EL (cell line): ENCODE measurements around the gene NEMF.
"Not testable (repeated sequence)": the region's sequence is repeated elsewhere in the genome, so short reads cannot be mapped to it uniquely, and the experiment has no call there.

ENCODE experiments used
- DNase-seq: peaks from one replicate; pipeline ENCODE4 v3.0.0-alpha.2; 2016

The NEMF gene

DNA sequence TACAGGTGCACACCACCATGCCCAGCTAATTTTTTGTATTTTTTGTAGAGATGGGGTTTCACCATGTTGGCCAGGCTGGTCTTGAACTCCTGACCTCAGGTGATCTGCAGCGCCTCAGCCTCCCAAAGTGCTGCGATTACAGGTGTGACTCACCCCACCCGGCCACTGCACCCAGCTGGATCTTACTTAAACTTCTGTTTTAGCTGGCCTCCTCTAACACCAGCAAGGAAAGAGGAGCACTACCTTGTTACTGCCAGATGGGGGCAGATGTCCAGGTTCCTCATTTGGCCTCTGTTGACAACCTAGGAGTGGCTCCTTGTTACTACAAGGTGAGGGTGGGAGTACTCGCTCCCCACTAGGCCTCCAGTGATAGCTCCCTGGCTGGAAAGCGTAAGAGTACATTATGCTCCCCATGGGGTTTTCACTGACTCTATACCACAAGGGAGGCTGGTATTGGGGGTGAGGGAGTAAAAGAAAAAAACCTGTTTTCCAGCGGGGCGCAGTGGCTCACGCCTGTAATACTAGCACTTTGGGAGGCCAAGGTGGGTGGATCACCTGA, 27.1 kb upstream of the NEMF start:
- peak; percentile 71 for DNase-seq

DNA sequence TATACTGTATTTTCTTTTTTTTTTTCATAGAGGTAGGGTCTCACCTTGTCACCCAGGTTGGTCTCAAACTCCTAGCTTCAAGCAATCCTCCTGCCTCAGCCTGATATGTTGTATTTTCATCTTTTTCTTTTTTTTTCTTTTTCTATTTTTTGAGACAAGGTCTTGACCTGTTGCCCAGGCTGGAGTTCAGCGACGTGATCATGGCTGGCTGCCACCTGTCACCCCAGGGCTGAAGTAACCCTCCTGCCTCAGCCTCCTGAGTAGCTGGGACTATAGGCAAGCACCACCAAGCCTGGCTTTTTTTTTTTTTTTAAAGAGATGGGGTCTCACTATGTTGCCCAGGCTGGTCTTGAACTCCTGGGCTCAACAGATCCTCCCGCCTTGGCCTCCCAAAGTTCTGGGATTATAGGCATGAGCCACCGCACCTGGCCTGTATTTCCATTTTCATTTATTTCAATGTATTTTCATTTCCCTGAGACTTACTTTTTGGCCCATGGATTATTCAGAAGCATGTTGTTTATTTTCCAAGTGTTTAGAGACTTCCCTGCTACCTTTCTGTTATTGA, 24.1 kb upstream of the NEMF start:
- no peak for DNase-seq

DNA sequence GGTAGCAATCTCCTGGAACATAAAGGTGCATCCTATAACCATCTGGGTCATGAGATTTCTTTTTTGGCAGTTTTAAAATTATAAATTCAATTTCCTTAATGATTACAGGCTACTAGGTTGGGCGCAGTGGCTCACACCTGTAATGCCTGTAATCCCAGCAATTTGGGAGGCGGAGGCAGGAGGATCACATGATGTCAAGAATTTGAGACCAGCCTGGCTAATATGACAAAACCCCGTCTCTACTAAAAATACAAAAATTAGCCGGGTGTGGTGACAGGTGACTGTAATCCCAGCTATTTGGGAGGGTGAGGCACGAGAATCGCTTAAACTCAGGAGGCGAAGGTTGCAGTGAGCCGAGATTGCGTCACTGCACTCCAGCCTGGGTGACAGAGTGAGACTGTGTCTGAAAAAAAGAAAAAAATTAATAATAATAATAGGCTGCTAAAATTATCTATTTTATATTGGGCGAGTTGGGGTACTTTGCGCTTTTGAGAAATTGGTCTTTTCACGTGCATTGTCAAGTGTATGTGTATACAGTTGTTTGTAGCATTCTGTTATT, 23.1 kb upstream of the NEMF start:
- no peak for DNase-seq

DNA sequence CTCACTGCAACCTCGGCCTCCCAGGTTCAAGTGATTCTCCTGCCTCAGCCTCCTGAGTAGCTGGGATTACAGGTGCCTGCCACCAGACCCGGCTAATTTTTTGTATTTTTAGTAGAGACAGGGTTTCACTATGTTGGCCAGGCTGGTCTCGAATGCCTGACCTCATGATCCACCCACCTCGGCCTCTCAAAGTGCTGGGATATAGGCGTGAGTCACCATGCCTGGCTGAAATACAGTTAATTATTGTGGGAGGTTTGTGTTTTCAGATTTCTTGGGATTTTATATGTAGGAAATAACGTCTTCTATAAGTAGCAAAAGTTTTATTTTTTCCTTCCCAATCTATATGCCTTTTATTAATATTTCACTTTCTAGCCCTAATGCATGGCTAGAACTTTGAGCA, 21.0 kb upstream of the NEMF start:
- not testable (repeated sequence) for DNase-seq

DNA sequence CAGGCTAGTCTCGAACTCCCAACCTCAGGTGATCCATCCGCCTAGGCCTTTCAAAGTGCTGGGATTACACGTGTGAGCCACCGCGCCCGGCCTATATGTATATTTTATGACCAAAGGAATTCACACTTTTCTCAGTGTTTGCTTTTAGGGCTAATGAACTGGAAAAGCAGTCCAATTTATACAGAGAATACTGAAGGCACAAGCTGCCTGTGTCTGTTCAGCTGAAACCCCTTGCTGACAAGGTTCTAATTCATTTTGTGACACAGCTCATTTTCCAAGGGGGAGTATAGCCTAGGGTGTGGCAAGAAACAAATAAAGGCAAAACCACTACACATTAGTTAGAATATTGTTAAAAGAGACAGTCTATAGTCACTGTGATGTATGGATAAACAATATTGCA, 18.3 kb upstream of the NEMF start:
- no peak for DNase-seq

DNA sequence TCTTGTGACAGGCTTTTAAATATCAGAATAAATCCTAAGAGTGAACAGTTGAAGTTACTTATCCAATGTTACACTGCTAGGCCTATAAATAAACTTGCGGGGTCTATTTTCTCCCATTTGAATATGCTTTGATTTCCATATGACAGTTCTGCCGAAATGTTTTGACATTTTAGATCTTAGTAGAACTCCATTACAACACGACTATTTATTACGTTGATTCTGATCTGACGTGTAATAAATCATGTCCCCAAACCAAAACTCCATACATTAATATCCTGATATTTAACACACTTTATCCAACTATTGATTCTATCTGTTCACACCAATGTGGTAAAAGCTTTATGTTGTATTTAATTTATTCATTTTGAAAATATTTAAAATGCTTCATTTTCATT, 16.1 kb upstream of the NEMF start:
- DNase-seq, result no peak

DNA sequence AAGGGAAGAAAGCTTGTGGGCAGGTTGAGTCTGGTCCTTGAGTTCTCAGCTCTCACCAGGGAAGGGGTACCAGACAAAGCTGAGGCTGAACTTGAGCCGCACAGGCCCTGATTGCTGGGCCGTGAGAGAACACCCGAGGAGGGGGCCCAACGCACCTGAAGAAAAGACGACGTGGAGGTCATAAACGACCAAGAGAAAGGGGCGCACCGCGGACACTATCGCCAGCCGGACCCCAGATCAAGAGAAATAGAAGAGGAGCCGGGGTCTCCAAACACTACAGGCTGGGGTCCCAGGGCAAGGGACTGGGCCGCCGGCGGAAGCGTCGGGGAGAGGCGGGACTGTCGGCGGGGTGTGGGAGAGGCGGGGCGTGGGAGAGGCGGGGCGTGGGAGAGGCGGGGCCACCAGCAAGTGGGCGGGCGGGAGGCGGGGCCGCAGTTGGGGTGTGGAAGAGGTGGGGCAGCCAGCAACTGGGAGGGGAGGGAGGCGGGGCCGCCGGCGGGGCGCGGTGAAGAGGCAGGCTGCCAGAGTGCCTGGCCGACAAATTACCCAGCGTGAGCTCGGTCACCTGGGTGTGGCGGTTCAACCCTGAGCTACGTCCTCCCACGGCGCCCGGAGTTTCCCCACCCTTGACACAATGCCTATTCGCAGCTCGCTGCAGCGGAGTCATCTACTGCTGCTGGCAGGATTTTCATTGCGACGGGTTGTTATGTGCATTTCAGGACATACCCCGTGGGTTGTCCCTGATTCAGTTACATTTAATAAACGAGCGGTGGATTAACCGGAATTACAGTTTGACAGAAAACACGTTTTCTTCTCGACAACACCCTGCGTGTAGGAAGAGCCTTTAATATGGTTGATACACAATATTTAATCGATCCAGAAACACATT, 15.5 kb upstream of the NEMF start:
- peak; percentile 96 for DNase-seq

DNA sequence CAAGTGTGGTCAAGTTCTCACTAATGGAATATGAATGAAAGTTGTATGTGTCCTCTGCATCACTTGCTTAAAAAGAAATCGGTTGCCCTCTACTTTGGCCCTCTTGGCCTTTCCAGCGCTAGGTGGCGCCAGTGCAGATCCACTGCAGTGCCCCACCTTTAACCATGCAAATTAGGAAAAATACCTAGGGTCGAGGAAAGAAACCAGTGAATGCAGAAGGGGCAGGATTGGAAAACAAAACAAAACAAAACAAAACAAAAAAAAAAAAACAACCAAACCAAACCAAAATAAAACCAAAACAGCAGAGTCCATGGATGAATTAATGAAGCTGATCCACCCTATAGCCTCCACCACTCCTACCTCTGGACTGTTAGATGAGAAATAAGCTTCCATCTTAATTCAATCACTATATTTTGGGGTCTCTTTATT, 12.9 kb upstream of the NEMF start:
- DNase-seq, result peak; percentile 68

DNA sequence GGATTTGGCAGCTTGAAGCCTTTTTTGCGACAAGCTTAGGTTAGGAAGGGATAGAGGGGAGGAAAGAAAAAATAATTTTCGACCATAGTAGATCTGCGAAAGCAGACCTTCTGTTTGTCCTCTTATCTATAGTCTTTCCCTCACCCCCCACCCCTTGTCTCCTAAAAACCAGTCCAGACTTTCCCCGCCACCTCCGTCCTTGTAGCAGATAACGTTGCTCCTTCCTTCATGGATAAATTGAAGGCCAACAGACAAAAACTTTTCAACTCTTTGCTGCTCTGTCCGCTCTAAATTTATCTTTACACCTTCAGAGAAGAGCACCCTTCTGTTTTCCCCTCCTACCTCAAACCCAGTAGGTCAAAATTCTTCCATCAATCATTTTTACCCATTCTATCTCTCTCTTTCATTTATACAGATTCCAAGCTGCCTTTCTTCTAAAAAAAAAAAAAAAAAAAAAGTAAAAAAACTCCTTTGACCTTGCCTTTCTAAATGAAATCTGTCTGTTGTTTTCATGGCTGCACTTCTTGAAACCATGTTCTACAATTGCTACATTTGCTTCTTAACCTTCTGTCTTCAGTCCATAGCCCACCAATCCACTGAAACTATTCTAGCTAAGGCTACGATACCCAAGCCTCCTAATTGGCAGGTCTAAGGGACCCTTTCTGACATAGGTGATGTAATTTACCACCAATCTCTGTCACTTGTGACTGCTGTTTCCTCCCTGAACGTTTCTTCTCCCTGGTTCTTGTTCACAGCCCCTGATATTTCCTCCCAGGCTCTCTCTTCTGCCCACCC, 11.1 kb upstream of the NEMF start:
- DNase-seq, result no peak

DNA sequence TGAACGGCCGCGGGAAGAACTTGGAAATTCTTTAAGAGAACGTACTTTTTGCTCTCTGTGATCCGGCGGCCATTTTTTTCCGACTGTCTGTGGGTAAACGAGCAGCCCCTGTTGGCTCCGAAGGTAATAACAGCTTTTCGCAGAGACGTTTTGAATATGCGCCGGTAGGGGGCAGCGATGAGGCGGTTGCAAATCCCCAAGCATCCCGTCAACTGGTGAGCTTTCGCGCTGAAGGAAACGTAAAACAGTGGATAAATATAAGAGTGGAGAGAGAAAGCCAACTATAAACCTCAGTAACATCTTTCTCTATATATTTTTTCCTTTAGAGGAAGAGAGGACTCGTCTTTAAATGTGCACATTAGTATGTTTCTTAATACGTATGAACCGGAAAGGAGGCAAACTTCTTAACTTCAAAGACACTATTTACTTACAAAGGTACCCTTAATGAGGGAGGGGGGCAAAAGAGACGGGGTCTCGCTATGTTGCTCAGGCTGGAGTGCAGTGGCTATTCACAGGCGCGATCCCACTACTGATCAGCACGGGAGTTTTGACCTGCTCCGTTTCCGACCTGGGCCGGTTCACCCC, 9.6 kb upstream of the NEMF start:
- peak; percentile 89 for DNase-seq

DNA sequence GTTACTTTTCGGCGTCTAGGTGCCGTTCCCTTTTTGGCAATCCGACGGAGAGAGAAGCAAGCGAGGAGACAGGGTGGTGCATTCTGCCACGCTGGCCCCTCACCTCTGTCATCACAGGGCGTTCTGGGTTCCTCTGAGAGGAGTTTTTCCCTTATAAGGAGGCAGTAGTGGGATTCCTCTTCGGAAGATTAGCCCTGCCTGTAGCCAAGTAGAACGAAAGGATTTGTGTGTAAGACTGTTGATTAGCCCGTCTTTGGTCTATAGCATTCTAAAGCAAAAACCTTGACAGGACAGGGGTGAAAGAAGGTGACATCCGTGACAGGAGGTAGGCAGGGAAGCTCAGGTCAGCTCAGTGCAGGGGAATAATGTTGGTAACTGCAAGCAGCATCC, 9.1 kb upstream of the NEMF start:
- peak; percentile 88 for DNase-seq

DNA sequence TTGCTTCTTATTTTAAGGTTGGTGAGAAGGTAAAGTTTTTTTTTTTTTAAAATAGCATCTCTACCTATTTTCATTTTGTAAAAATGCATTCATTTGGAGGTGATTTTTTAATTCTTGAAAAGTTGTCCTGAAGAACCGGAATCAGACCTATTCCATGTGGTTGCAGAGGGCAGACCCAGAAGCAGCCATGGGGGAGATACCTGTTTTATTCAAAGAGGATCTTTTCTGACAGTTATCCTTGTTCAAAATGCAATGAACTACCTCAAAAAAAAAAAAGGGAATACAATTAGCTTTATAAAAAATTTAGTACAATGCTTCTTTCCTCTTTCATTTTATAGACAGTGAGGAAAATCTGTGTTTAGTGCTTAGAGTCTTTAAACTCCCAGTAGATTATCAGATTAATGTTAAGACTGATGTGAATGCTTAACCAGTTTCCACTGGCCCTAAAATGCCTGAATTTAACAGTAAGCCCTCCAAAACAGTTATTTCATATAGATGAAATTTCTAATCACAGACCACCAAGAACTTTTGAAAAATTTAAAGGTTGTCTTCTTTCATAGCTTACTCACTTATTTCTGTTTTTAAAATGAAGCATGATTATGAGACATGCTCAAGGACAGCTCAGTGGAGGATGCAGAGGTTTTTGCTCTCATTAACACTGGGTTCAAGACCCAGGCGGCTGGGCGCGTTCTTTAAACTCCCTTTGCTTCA, 8.6 kb upstream of the NEMF start:
- no peak for DNase-seq

DNA sequence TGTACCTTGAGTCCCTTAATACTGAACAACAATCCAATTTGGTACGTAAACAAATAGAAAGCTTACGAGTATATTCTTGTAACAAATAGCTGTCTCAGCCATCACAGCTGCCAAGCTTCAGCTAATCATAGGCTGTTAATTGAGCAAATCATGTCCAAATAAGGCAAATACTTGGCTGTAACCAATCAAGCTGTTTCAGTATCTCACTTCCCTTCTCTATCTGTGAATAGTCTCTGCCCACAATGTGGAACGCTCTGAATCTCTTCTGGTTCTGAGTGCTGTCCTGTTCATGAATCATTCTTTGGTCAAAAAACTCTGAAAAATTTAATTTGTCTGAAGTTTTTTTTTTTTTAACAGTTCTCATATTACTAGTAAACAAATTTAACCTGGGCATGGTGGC, 5.8 kb upstream of the NEMF start:
- no peak for DNase-seq

DNA sequence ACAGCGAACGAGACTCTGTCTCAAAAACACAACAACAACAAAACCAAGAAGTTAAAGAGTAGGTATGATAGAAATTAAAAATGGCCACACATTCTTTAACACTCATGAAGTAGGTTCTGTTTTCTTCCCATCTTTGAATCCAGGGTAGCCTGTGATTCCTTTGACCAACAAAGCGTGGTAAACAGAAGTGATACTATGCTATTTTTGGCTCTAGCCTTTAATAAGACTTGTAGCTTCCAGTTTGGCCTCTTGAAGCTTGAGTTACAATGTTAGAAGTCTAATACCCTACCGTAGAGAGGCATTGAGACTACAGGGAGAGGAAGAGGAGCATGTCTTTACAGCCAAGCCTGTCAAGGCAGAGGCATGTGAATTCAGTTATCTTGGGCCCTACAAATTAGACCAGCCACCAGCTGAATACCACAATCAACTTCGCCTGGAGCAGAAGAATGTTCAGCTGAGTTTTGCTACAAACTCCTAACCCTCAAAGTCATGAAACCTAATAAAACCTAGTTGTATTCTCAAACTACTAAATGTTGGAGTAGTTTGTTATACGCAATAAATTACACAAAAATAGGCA, 4.9 kb upstream of the NEMF start:
- DNase-seq, result peak; percentile 24

DNA sequence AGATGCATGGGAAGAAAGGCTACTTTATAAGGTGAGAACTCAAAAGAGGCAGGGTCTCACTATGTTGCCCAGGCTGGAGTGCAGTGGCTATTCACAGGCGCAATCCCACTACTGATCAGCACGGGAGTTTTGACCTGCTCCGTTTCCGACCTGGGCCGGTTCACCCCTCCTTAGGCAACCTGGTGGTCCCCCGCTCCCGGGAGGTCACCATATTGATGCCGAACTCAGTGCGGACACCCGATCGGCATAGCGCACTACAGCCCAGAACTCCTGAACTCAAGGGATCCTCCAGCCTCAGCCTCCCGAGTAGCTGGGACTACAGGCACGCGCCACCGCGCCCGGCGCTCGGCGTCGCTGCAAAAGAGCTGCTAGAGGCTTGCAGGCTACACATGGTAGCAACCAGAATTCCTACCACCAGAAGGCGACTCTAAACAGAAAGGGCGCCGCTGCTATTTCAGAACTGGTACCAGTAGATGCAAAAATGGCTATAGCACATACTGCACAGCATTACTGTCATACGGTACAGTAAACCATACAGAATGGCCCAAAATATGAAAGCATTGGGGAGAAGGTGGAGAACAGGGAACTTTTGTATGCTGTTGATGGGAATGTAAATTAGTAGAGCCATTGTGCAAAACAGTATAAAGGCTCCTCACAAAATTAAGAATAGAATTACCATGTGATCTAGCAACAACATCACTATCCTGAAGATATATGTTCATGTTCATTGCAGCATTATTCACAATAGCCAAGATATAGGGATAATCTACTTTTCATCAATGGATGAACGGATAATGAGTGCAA, 1.2 kb upstream of the NEMF start:
- peak; percentile 79 for DNase-seq

DNA sequence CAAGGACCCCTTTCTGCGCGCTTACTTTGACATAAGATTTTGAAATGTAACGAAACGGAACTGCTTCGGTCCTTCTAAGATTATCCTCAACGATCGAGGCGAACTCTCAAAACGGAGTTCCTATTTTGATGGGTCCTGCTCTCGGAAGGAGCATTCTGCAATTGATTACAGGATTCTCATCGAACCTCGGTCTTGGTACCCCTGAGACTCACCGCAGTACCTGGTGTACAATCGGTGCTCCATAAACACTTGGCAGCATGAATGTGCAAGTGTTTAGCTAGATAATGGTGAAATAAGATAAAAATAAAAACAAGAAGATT, 530 bp upstream of the NEMF start:
- no peak for DNase-seq

DNA sequence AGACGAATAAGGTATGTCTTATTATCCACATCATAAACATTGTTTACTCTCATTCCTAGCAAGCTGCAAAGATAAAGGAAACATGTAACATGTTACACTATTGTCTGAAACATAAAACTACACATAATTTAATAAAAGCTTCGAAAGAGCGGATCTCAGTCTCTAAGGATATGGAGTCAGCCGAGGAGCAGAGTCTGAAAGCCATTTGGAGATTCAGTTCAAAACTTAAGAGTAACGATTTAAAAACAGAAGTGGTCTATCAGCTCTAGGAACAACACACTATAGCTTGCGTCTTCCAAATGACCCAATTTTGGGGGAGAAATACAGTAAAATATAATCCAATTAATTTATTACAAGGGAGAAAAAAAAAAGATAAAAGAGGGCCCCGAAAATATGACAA, 775 bp downstream of the NEMF start:
- DNase-seq, result no peak

DNA sequence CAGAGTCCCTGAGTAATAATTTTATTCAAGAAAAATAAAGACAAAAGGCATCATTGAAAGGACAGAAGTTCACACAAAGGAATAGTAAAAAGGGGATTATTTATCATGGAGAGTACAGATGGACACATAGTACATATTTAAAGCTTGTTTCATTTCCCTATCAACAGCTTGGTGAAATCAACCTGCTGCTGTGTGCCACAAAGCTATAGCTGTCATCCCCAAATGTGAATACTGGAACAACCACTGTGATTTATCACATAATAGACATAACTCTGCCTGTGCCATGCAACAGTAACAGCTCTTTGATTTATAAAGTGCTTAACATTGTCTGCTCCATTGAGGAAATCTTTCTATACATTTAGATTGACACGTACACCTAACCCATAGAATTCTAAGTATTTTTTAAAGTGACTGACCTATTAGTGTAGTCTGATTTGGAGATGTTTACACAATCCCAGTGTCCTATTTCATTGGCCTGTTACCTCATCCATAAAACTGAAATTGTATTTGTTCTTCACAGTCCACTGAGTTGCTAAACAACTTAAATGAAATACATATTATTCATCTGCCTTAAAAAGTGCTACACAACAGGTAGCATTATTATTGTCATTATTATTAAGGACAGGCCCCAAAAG, 3.3 kb downstream of the NEMF start:
- DNase-seq, result no peak

DNA sequence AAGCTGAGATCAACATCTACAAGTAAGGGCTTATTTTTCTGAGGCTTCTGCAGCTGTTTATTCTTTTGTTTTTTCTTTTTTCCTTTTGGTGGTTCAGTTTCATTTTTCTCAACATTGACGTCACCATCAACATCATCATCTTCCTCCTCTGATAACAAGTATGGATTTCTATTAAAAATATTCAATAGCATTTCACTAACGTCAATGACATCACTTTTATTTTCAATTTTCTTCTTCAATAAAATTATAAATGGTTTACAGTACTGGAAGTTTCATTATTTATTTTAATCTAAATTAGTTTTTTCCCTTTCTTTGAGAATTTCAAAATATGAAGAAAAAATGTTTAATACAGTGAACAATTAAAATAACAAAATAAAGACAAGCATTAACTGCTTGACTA, 23.9 kb downstream of the NEMF start:
- DNase-seq, result no peak

DNA sequence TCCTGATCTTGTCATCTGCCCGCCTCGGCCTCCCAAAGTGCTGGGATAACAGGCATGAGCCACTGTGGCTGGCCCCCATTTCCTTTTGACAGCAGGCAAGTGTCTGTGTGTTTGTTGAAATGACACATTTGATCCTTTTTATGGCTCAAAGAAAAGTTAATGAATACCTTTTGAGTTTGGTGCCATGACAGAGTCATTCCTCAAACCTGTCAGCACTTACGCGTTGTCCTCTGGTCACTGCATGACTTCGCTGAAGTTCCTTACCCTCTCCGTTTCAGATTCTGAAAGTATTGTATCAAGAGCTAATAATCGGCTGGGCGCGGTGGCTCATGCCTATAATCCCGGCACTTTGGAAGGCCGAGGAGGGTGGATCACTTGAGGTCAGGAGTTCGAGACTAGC, 32.4 kb downstream of the NEMF start:
- no peak for DNase-seq

DNA sequence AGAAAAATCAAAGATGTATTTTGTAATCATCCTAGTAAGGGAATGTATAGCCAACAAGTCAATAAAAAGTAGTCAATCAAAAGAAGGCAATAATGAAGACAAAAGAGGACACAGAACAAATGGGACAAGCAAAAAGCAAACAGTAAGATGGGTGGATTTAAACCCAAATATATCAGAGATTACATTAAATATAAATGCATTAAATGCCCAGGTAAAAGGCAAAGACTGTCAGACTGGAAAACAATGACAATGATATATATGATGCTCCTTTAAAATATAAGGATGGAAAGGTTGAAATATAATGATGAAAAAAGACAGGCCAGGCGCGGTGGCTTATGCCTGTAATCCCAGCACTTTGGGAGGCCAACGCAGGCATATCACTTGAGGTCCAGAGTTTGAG, 35.7 kb downstream of the NEMF start:
- DNase-seq, result no peak
